HG02642 (cell line): ENCODE measurements around the gene TTC28.

Source experiments
- ATAC-seq: cut with Tn5 transposase; IDR thresholded peaks from one replicate; pipeline ENCODE4 v1.9.1; 2021; ENCODE audit warnings: mild to moderate bottlenecking; ENCODE audit not compliant: unreplicated experiment, poor library complexity

The TTC28 gene

GRCh38 chr22:27973846-27974245 lies 705.8 kb downstream of the TTC28 start:
- ATAC-seq, result no peak

- no peak for ATAC-seq
Observed at GRCh38 chr22:27972732-27973698, 706.6 kb downstream of the TTC28 start.

- no peak for ATAC-seq
Observed at GRCh38 chr22:27971926-27972325, 707.7 kb downstream of the TTC28 start.

GRCh38 chr22:27970596-27971220 lies 708.9 kb downstream of the TTC28 start:
- ATAC-seq, result no peak

GRCh38 chr22:27966168-27967064 lies 713.2 kb downstream of the TTC28 start:
- no peak for ATAC-seq

GRCh38 chr22:27962268-27963044 lies 717.2 kb downstream of the TTC28 start:
- no peak for ATAC-seq

- no peak for ATAC-seq
Observed at GRCh38 chr22:27961680-27962079, 718.0 kb downstream of the TTC28 start.

GRCh38 chr22:27961182-27961581 lies 718.5 kb downstream of the TTC28 start:
- ATAC-seq, result no peak

GRCh38 chr22:27959335-27960090 lies 720.1 kb downstream of the TTC28 start:
- no peak for ATAC-seq

GRCh38 chr22:27952779-27953178 lies 726.9 kb downstream of the TTC28 start:
- no peak for ATAC-seq

- no peak for ATAC-seq
Observed at GRCh38 chr22:27952091-27952490, 727.5 kb downstream of the TTC28 start.

GRCh38 chr22:27949421-27949820 lies 730.2 kb downstream of the TTC28 start:
- no peak for ATAC-seq

- ATAC-seq, result no peak
Observed at GRCh38 chr22:27948569-27948968, 731.1 kb downstream of the TTC28 start.

- no peak for ATAC-seq
Observed at GRCh38 chr22:27947448-27947847, 732.2 kb downstream of the TTC28 start.

- no peak for ATAC-seq
Observed at GRCh38 chr22:27941143-27941542, 738.5 kb downstream of the TTC28 start.

- no peak for ATAC-seq
Observed at GRCh38 chr22:27937453-27937852, 742.2 kb downstream of the TTC28 start.

GRCh38 chr22:27935897-27936296 lies 743.7 kb downstream of the TTC28 start:
- ATAC-seq, result no peak

GRCh38 chr22:27934069-27934468 lies 745.6 kb downstream of the TTC28 start:
- ATAC-seq, result no peak
